DND-41 (cell line): ENCODE results near the gene SCD5.

Experiments used
- ATAC-seq: fragments of 200-7000 bp; cut with Tn5 transposase; 3 replicates; pipeline ENCODE4 v1.9.1; 2021; ENCODE audit warnings: low read depth; ENCODE audit not compliant: insufficient read depth
- DNase-seq: peaks from one replicate; pipeline ENCODE4 v3.0.0-alpha.2; 2020
- H2AFZ ChIP-seq: 2 replicates; pipeline ENCODE4 v1.6.0; 2012; ENCODE audit warnings: low read depth, low read length
- H3K27ac ChIP-seq: 2 replicates; pipeline ENCODE4 v1.5.1; 2012; ENCODE audit warnings: low read length, inconsistent platforms
- H3K27me3 ChIP-seq: fragments of 200-600 bp; sonication (generic); 2 replicates; pipeline ENCODE4 v1.6.0; 2012; ENCODE audit warnings: low read length, mild to moderate bottlenecking, inconsistent platforms; ENCODE audit not compliant: insufficient read depth, poor library complexity
- H3K36me3 ChIP-seq: 2 replicates; pipeline ENCODE4 v1.5.1; 2012; ENCODE audit warnings: low read length, inconsistent platforms; ENCODE audit not compliant: insufficient read depth
- H3K4me1 ChIP-seq: 2 replicates; pipeline ENCODE4 v1.5.1; 2012; ENCODE audit warnings: mild to moderate bottlenecking, low read length; ENCODE audit not compliant: insufficient read depth
- H3K4me2 ChIP-seq: 2 replicates; pipeline ENCODE4 v1.6.0; 2012; ENCODE audit warnings: mild to moderate bottlenecking, moderate library complexity, low read length, inconsistent platforms; ENCODE audit not compliant: insufficient read depth
- H3K4me3 ChIP-seq, 2 experiments: fragments of 200-600 bp in 1 of 2; shearing (Covaris generic) in 1 of 2; 2 replicates each; pipeline ENCODE4 v1.5.1; 2012 to 2016; ENCODE audit warnings: inconsistent platforms in 2 of 2, low read length in 2 of 2, mild to moderate bottlenecking in 2 of 2, low read depth in 1 of 2, moderate library complexity in 1 of 2
- H3K79me2 ChIP-seq: 2 replicates; pipeline ENCODE4 v1.6.0; 2012; ENCODE audit warnings: low read length, inconsistent platforms; ENCODE audit not compliant: insufficient read depth
- H3K9ac ChIP-seq: 2 replicates; pipeline ENCODE4 v1.6.0; 2012; ENCODE audit warnings: low read depth, mild to moderate bottlenecking, inconsistent platforms, low read length, moderate library complexity
- H3K9me3 ChIP-seq: 2 replicates; pipeline ENCODE4 v1.5.1; 2012; ENCODE audit warnings: low read length, moderate library complexity, mild to moderate bottlenecking, inconsistent platforms; ENCODE audit not compliant: insufficient read depth, severe bottlenecking
- H4K20me1 ChIP-seq: 2 replicates; pipeline ENCODE4 v1.6.0; 2012; ENCODE audit warnings: low read length; ENCODE audit not compliant: insufficient read depth
- CTCF ChIP-seq: IDR thresholded peaks from 2 replicates; pipeline ENCODE4 v1.5.1; 2012; ENCODE audit warnings: borderline replicate concordance, low read length, moderate library complexity, mild to moderate bottlenecking; ENCODE audit not compliant: poor library complexity, severe bottlenecking; ENCODE audit errors: extremely low read depth
- EZH2 ChIP-seq: IDR thresholded peaks from 3 replicates; pipeline ENCODE4 v1.6.1; 2012; ENCODE audit warnings: borderline replicate concordance, low read depth, mild to moderate bottlenecking, moderate library complexity, low read length, inconsistent platforms; ENCODE audit not compliant: severe bottlenecking

The SCD5 gene

GRCh38 chr4:82789025-82789776 is 9.4 kb downstream of the SCD5 start:
- H3K27me3 ChIP-seq: no peaks in the 10 kb centered on the region
- peaks cover 48% of the 10 kb centered on the region for H4K20me1 ChIP-seq
- H3K36me3 ChIP-seq: peaks cover 6% of the 10 kb centered on the region; the same call in 1 of the 2 replicates
- no peak for ATAC-seq
- no peaks in the 10 kb centered on the region for H3K4me1 ChIP-seq
- H3K9ac ChIP-seq: no peak overlapping the region
- no peak overlapping the region for H2AFZ ChIP-seq
- no peak overlapping the region for H3K4me2 ChIP-seq
- H3K9me3 ChIP-seq: no peaks in the 10 kb centered on the region
- no peak overlapping the region for H3K27ac ChIP-seq
- peaks cover 77% of the 10 kb centered on the region for H3K79me2 ChIP-seq
- H3K4me3 ChIP-seq: no peak overlapping the region
- no peak for DNase-seq
- no peak for TF ChIP-seq CTCF
- TF ChIP-seq EZH2: no peak

- H3K36me3 ChIP-seq: peaks cover 3% of the 10 kb centered on the region; the same call in 1 of the 2 replicates
- H3K9ac ChIP-seq: no peak overlapping the region
- no peak overlapping the region for H2AFZ ChIP-seq
- H3K9me3 ChIP-seq: no peaks in the 10 kb centered on the region
- DNase-seq: no peak
- ATAC-seq: no peak
- H3K27ac ChIP-seq: no peak overlapping the region
- H3K79me2 ChIP-seq: peaks cover 76% of the 10 kb centered on the region
- H3K4me2 ChIP-seq: no peak overlapping the region
- peaks cover 40% of the 10 kb centered on the region for H4K20me1 ChIP-seq
- H3K4me3 ChIP-seq: no peak overlapping the region
- no peak for TF ChIP-seq EZH2
- no peak for TF ChIP-seq CTCF
- no peaks in the 10 kb centered on the region for H3K27me3 ChIP-seq
- no peaks in the 10 kb centered on the region for H3K4me1 ChIP-seq
Observed at GRCh38 chr4:82787342-82787741, 11.3 kb downstream of the SCD5 start.

- peaks cover 3% of the 10 kb centered on the region; the same call in 1 of the 2 replicates for H3K36me3 ChIP-seq
- no peak overlapping the region for H3K9ac ChIP-seq
- H3K27me3 ChIP-seq: no peaks in the 10 kb centered on the region
- no peaks in the 10 kb centered on the region for H3K9me3 ChIP-seq
- H4K20me1 ChIP-seq: peaks cover 42% of the 10 kb centered on the region
- H3K27ac ChIP-seq: no peak overlapping the region
- no peak overlapping the region for H3K4me2 ChIP-seq
- TF ChIP-seq EZH2: no peak
- no peak for TF ChIP-seq CTCF
- DNase-seq (no peak), ATAC-seq (no peak)
- H3K4me3 ChIP-seq: no peak overlapping the region
- H3K79me2 ChIP-seq: peaks cover 77% of the 10 kb centered on the region
- 0 out of 2 replicates have a peak, but pooled peaks cover 2% of the 10 kb centered on the region for H3K4me1 ChIP-seq
- H2AFZ ChIP-seq: no peak overlapping the region
Observed at GRCh38 chr4:82786828-82787227, 11.8 kb downstream of the SCD5 start.
